MCF 10A (cell line): ENCODE data around the gene ABHD8. TPM values are rescaled to one million over a fixed set of nuclear protein-coding genes. Genes with fewer than 3 reads are reported as not detected.

Experiments used
- BruUV-seq: library from RNA; stranded (reverse); fragments of 400-500 nt; replicated peaks from 2 replicates; lab custom pipeline; 2021; lab: Mats Ljungman, UMichigan
- CTCF ChIA-PET: fragments of 300-600 bp; sonication (Branson Sonifier 250); formaldehyde crosslinking; extraction: SDS; loops from one replicate; lab custom pipeline; 2021; ENCODE audit warnings: antibody characterized with exemption, inconsistent platforms; lab: Yijun Ruan, JAX
- POLR2A ChIA-PET: fragments of 300-600, 350-650 bp; sonication (Branson Sonifier 250); formaldehyde crosslinking; extraction: SDS; loops from one replicate; lab custom pipeline; 2020; ENCODE audit warnings: antibody characterized with exemption, inconsistent platforms; lab: Yijun Ruan, JAX
- DNase-seq: peaks from one replicate; pipeline ENCODE4 v3.0.0-alpha.2; 2018; ENCODE audit not compliant: unreplicated experiment
- H3K27ac Mint-ChIP-seq: one replicate; pipeline ENCODE4 v1.8.0; 2022; ENCODE audit warnings: mild to moderate bottlenecking, low read depth, mixed read lengths; ENCODE audit not compliant: unreplicated experiment
- H3K27me3 Mint-ChIP-seq: one replicate; pipeline ENCODE4 v1.8.0; 2022; ENCODE audit warnings: mixed read lengths; ENCODE audit not compliant: insufficient read depth, unreplicated experiment
- H3K36me3 Mint-ChIP-seq: one replicate; pipeline ENCODE4 v1.8.0; 2022; ENCODE audit warnings: mild to moderate bottlenecking, moderate library complexity, mixed read lengths; ENCODE audit not compliant: insufficient read depth, unreplicated experiment
- H3K4me1 Mint-ChIP-seq: one replicate; pipeline ENCODE4 v1.8.0; 2022; ENCODE audit warnings: mixed read lengths; ENCODE audit not compliant: insufficient read depth, unreplicated experiment
- H3K4me3 Mint-ChIP-seq: one replicate; pipeline ENCODE4 v1.8.0; 2022; ENCODE audit warnings: mild to moderate bottlenecking, moderate library complexity, mixed read lengths; ENCODE audit not compliant: unreplicated experiment
- H3K9me3 Mint-ChIP-seq: one replicate; pipeline ENCODE4 v1.8.0; 2022; ENCODE audit warnings: mixed read lengths; ENCODE audit not compliant: unreplicated experiment
- intact Hi-C: fragments of 100-400 bp; cut with micrococcal nuclease; formaldehyde crosslinking; loops from 2 replicates; pipeline ENCODE4 v1.14.1; 2022
- total RNA-seq: library from RNA; stranded (reverse); gene quantifications from 2 replicates; pipeline ENCODE4 v1.2.3, GENCODE V29; 2022
- TF ChIP-seq, protein P1 (sequence below): fragments of 200-600 bp; IDR thresholded peaks from one replicate; pipeline ENCODE4 v1.8.0; 2022; ENCODE audit warnings: antibody characterized with exemption, mild to moderate bottlenecking; ENCODE audit not compliant: unreplicated experiment

The ABHD8 gene
- total RNA-seq, 1 experiment from 2014 or later = 4.1 TPM

DNA sequence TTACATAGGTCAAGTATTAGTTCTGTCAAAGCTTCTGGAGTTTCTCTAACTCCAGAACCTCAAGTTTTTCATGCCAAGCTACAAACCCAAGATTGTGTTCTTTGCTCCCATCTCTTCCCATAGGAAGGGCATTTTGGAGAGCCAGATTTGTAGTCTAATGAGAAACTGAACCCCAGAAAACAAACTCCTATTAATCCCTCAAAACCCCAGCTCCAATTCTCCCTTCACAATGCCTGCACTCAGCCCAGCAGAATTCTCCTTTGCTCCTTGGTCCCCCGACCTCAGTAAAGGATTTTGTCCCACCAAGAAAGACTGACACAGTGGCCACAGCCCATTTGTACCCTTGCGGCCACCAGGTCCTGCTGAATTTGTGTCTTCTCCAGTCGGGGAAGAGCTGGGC is 47.1 kb downstream of the ABHD8 start:
- DNase-seq = no peak
- no TSS peak for BruUV-seq
- ChIA-PET POLR2A (interaction anchor here (1.0 to 1.7 kb wide), 3 partner anchors 11 to 148 kb away, joined by 3 to 16 read pairs (median 7); partner anchors contain the start of gene BABAM1), CTCF (interaction anchor here (0.5 to 1.5 kb wide), 4 partner anchors 23 to 332 kb away, joined by 3 to 4 read pairs (median 3); no protein-coding TSS in a partner anchor)
- no peak overlapping the region for H3K4me3 Mint-ChIP-seq
- H3K27ac Mint-ChIP-seq = no peak overlapping the region
- H3K27me3 Mint-ChIP-seq = no peaks in the 10 kb centered on the region
- intact Hi-C loops = no loop called here
- peaks cover 17% of the 10 kb centered on the region for H3K4me1 Mint-ChIP-seq
- H3K9me3 Mint-ChIP-seq = no peaks in the 10 kb centered on the region
- H3K36me3 Mint-ChIP-seq = peaks cover 8% of the 10 kb centered on the region
- TF ChIP-seq, protein P1, sequence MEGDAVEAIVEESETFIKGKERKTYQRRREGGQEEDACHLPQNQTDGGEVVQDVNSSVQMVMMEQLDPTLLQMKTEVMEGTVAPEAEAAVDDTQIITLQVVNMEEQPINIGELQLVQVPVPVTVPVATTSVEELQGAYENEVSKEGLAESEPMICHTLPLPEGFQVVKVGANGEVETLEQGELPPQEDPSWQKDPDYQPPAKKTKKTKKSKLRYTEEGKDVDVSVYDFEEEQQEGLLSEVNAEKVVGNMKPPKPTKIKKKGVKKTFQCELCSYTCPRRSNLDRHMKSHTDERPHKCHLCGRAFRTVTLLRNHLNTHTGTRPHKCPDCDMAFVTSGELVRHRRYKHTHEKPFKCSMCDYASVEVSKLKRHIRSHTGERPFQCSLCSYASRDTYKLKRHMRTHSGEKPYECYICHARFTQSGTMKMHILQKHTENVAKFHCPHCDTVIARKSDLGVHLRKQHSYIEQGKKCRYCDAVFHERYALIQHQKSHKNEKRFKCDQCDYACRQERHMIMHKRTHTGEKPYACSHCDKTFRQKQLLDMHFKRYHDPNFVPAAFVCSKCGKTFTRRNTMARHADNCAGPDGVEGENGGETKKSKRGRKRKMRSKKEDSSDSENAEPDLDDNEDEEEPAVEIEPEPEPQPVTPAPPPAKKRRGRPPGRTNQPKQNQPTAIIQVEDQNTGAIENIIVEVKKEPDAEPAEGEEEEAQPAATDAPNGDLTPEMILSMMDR = no peak

DNA sequence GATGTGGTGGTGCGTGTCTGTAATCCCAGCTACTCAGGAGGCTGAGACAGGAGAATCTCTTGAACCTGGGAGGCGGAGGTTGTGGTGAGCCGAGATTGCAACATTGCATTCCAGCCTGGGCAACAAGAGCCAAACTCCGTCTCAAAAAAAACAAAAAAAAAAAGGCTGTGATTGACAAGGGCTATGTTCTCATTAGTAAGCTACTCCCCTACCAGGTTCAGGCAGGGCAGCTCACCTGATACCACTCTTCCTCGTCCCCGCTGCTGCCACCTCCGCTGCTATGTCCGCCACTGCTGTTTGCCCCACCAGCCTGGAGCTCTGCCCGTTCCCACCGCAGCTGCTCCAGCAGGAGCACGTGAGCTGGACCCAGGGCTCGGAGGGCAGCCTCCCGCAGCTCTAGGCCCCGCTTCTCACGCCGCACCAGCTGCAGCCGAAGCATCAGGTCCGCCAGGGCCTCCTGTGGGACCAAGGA is 48.0 kb downstream of the ABHD8 start:
- H3K4me1 Mint-ChIP-seq = peaks cover 10% of the 10 kb centered on the region
- H3K36me3 Mint-ChIP-seq = peaks cover 8% of the 10 kb centered on the region
- H3K4me3 Mint-ChIP-seq = no peak overlapping the region
- intact Hi-C loops = no loop called here
- ChIA-PET POLR2A (interaction anchor here (0.6 to 1.7 kb wide), 8 partner anchors 11 to 763 kb away, joined by 3 to 16 read pairs (median 4); partner anchors contain the start of genes BABAM1 and OCEL1), CTCF (interaction anchor here (0.5 to 1.4 kb wide), 5 partner anchors 8 to 332 kb away, joined by 3 to 5 read pairs (median 4); partner anchors contain the start of gene USHBP1)
- TF ChIP-seq, protein P1 = no peak
- DNase-seq = peak; percentile 75
- H3K27ac Mint-ChIP-seq = no peak overlapping the region
- no peaks in the 10 kb centered on the region for H3K9me3 Mint-ChIP-seq
- no peaks in the 10 kb centered on the region for H3K27me3 Mint-ChIP-seq
- no TSS peak for BruUV-seq

DNA sequence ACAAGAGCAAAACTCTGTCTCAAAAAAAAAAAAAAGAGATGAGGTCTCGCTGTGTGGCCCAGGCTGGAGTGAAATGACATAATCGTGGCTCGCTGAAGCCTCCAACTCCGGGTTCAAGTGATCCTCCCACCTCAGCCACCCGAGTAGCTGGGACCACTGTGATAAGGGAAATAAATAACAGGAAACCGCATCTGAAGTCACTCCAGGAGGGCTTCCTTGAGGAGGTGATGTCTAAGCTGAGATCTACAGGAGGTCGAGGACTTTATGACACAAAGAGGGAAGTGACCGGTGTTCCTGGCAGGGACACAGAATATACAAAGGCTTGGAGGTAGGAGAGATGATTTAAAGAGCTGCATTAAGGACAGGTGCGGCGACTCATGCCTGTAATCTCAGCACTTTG is 48.6 kb downstream of the ABHD8 start:
- Mint-ChIP-seq H3K4me3 (no peak overlapping the region), H3K9me3 (no peaks in the 10 kb centered on the region)

More for the DNA sequence above, 48.6 kb downstream of the ABHD8 start:
- Mint-ChIP-seq H3K27me3 (no peaks in the 10 kb centered on the region), H3K27ac (no peak overlapping the region), H3K36me3 (peaks cover 8% of the 10 kb centered on the region), H3K4me1 (peaks cover 10% of the 10 kb centered on the region)
- POLR2A ChIA-PET = interaction anchor here (0.9 to 1.7 kb wide), 5 partner anchors 10 to 40 kb away, joined by 3 to 16 read pairs (median 7); partner anchors contain the start of genes BABAM1 and OCEL1
- TF ChIP-seq, protein P1 = no peak
- DNase-seq = no peak
- no TSS peak for BruUV-seq
- CTCF ChIA-PET = interaction anchor here (0.7 to 1.4 kb wide), 2 partner anchors 8 to 9 kb away, joined by 3 to 5 read pairs; partner anchors contain the start of gene USHBP1
- intact Hi-C loops = no loop called here
